ENCODE data around the gene MAGI2. TPM values are rescaled to one million over a fixed set of nuclear protein-coding genes. Genes with fewer than 3 reads are reported as not detected.

MAGI2 gene
- total and polyA plus RNA-seq, 2 experiments from 2014 or later: 10.4 to 26.4 TPM

- no peaks in the 10 kb centered on the region for H3K79me2 ChIP-seq (replicated peaks; ENCODE audit: insufficient read depth)
- H3K36me3 ChIP-seq (ENCODE audit: insufficient read depth): no peaks in the 10 kb centered on the region
- no peaks in the 10 kb centered on the region for H3K27me3 Mint-ChIP-seq (ENCODE audit: insufficient read depth, low read depth, poor library complexity)
- H4K20me1 ChIP-seq (replicated peaks; ENCODE audit: insufficient read depth): no peaks in the 10 kb centered on the region
- H3K27me3 ChIP-seq (ENCODE audit: insufficient read depth): no peaks in the 10 kb centered on the region
- TF ChIP-seq CTCF (conservative IDR thresholded peaks at IDR 0.05; ENCODE audit: low read depth in 2 of 2) (no peak), NANOG (IDR thresholded peaks at IDR 0.05; ENCODE audit: borderline replicate concordance) (no peak), STAT1 (IDR thresholded peaks at IDR 0.05; ENCODE audit: unreplicated experiment) (no peak), POLR2AphosphoS5 (IDR thresholded peaks at IDR 0.05; ENCODE audit: low read depth) (no peak), EZH2 (IDR thresholded peaks at IDR 0.05; ENCODE audit: low read depth, unreplicated experiment) (no peak), JUNB (IDR thresholded peaks at IDR 0.05; ENCODE audit: unreplicated experiment) (no peak), ZNF331 (CRISPR knock-in tag; IDR thresholded peaks at IDR 0.05; ENCODE audit: low read depth) (no peak), EZH2phosphoT487 (IDR thresholded peaks at IDR 0.05; ENCODE audit: unreplicated experiment) (no peak), ZNF114 (CRISPR knock-in tag; IDR thresholded peaks at IDR 0.05) (no peak), ZNF462 (CRISPR knock-in tag; IDR thresholded peaks at IDR 0.05) (no peak), CREB1 (CRISPR knock-in tag; IDR thresholded peaks at IDR 0.05; ENCODE audit: low read depth) (no peak)
- TF ChIP-seq, protein P1, sequence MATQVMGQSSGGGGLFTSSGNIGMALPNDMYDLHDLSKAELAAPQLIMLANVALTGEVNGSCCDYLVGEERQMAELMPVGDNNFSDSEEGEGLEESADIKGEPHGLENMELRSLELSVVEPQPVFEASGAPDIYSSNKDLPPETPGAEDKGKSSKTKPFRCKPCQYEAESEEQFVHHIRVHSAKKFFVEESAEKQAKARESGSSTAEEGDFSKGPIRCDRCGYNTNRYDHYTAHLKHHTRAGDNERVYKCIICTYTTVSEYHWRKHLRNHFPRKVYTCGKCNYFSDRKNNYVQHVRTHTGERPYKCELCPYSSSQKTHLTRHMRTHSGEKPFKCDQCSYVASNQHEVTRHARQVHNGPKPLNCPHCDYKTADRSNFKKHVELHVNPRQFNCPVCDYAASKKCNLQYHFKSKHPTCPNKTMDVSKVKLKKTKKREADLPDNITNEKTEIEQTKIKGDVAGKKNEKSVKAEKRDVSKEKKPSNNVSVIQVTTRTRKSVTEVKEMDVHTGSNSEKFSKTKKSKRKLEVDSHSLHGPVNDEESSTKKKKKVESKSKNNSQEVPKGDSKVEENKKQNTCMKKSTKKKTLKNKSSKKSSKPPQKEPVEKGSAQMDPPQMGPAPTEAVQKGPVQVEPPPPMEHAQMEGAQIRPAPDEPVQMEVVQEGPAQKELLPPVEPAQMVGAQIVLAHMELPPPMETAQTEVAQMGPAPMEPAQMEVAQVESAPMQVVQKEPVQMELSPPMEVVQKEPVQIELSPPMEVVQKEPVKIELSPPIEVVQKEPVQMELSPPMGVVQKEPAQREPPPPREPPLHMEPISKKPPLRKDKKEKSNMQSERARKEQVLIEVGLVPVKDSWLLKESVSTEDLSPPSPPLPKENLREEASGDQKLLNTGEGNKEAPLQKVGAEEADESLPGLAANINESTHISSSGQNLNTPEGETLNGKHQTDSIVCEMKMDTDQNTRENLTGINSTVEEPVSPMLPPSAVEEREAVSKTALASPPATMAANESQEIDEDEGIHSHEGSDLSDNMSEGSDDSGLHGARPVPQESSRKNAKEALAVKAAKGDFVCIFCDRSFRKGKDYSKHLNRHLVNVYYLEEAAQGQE (IDR thresholded peaks at IDR 0.05; ENCODE audit: unreplicated experiment): no peak
- TF ChIP-seq, protein P2, sequence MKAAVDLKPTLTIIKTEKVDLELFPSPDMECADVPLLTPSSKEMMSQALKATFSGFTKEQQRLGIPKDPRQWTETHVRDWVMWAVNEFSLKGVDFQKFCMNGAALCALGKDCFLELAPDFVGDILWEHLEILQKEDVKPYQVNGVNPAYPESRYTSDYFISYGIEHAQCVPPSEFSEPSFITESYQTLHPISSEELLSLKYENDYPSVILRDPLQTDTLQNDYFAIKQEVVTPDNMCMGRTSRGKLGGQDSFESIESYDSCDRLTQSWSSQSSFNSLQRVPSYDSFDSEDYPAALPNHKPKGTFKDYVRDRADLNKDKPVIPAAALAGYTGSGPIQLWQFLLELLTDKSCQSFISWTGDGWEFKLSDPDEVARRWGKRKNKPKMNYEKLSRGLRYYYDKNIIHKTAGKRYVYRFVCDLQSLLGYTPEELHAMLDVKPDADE (IDR thresholded peaks at IDR 0.05): no peak
- no peaks in the 10 kb centered on the region for H3K4me1 ChIP-seq (ENCODE audit: insufficient read depth)
- no peaks in the 10 kb centered on the region for H3K4me1 Mint-ChIP-seq
- H2AFZ ChIP-seq: no peak overlapping the region
- H3F3A ChIP-seq (replicated peaks; ENCODE audit: low read depth): no peaks in the 10 kb centered on the region
- no peak overlapping the region for H3K27ac Mint-ChIP-seq
- H3K4me3 ChIP-seq: no peak overlapping the region
- no peaks in the 10 kb centered on the region for H3K9me3 Mint-ChIP-seq
- H3K9me2 ChIP-seq (ENCODE audit: insufficient read depth): no peaks in the 10 kb centered on the region
- peaks cover 7% of the 10 kb centered on the region; the same call in 2 of the 3 replicates for H3K36me3 Mint-ChIP-seq (ENCODE audit: low read depth)
- H3K4me3 Mint-ChIP-seq: no peak overlapping the region
- no peak overlapping the region for H3K27ac ChIP-seq (ENCODE audit: low read depth)
- H3K4me2 ChIP-seq: no peak overlapping the region
- DNase-seq (ENCODE audit: low spot score): no peak
- no peak for ATAC-seq
Observed at GRCh38 chr7:78326876-78327275, 1126.6 kb downstream of the MAGI2 start.
